Immature natural killer cell (primary cell): ENCODE results near the gene CASQ1. TPM values are rescaled to one million over a fixed set of nuclear protein-coding genes. Genes with fewer than 3 reads are reported as not detected.
A peak's percentile ranks its signal among the peaks of the same experiment; 100 is the strongest.

Experiments
- DNase-seq, 3 donors: peaks; one replicate each; pipeline ENCODE4 v3.0.0; 2022; ENCODE audit warnings: mixed read lengths in 1 of 3
- H3K27ac Mint-ChIP-seq, 6 donors: one replicate each; pipeline ENCODE4 v1.8.0; 2020; ENCODE audit warnings: mixed read lengths in 6 of 6, mild to moderate bottlenecking in 5 of 6, inconsistent platforms in 4 of 6, moderate library complexity in 3 of 6
- H3K27me3 Mint-ChIP-seq, 3 donors: one replicate each; pipeline ENCODE4 v1.8.0; 2020 to 2021; ENCODE audit warnings: low read depth in 3 of 3, mild to moderate bottlenecking in 3 of 3, mixed read lengths in 3 of 3, moderate library complexity in 3 of 3, inconsistent platforms in 1 of 3
- H3K36me3 Mint-ChIP-seq, 3 donors: one replicate each; pipeline ENCODE4 v1.8.0; 2020; ENCODE audit warnings: mixed read lengths in 3 of 3, inconsistent platforms in 2 of 3, mild to moderate bottlenecking in 2 of 3
- H3K4me1 Mint-ChIP-seq, 2 donors: one replicate each; pipeline ENCODE4 v1.8.0; 2020; ENCODE audit warnings: inconsistent platforms in 2 of 2, mild to moderate bottlenecking in 2 of 2, mixed read lengths in 2 of 2, moderate library complexity in 1 of 2
- H3K4me3 Mint-ChIP-seq, 5 donors: one replicate each; pipeline ENCODE4 v1.8.0; 2020; ENCODE audit warnings: mild to moderate bottlenecking in 5 of 5, mixed read lengths in 5 of 5, inconsistent platforms in 3 of 5, moderate library complexity in 3 of 5
- H3K9me3 Mint-ChIP-seq, 6 donors: one replicate each; pipeline ENCODE4 v1.8.0; 2020; ENCODE audit warnings: mild to moderate bottlenecking in 6 of 6, mixed read lengths in 6 of 6, inconsistent platforms in 4 of 6, moderate library complexity in 3 of 6
- polyA plus RNA-seq, 3 donors: library from polyadenylated mRNA; unstranded; fragments of 300-500 nt; fragmentation: Illumina TruSeq; gene quantifications; one replicate each; pipeline ENCODE4 v1.2.3, GENCODE V29; 2021

Gene CASQ1
- polyA plus RNA-seq, 3 donors from 2014 or later = not detected

DNA sequence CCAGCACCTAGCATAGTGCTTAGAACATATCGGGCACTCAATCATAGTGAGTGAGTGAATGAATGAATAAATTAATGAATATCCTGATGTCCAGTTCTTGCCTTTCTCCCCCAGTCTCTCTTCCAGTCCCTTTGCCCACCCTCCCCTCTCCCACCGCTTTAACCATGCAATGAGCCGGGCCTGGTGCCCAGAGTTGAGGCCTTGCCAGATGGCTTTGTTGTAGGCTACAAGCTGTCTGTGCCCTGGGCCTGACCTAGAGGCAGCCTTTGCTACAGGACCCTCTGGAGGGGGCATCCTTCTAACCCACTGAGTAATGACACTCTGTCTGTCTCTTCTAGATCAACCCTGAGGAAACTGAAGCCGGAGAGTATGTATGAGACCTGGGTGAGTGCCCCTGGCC, 6.9 kb downstream of the CASQ1 start:
- Mint-ChIP-seq H3K27ac (no peak overlapping the region), H3K27me3 (peaks cover 0 to 2% (median 0%) of the 10 kb centered on the region in 3 donors), H3K4me1 (no peaks in the 10 kb centered on the region), H3K9me3 (no peaks in the 10 kb centered on the region), H3K4me3 (no peak overlapping the region), H3K36me3 (no peaks in the 10 kb centered on the region)
- no peak for DNase-seq

DNA sequence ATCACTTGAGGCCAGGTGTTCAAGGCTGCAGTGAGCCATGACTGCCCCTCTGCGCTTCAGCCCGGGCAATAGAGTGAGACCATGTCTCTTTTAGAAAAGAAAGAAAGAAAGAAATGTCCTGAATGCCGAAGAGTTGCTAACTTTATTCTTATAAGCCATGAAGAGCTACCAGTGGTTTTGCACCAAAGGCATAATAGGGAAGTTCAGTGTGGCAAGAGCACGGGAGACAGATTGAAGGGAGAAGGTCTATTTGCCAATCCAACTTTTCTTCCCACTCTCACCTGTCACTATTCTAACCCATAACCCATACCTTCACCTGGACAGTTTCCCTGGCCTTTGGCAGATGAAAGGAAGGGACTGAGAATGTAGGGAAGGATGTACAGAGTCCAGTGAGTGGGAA, 10.4 kb downstream of the CASQ1 start:
- peaks cover 11 to 13% of the 10 kb centered on the region in 2 donors for H3K4me1 Mint-ChIP-seq
- no peaks in the 10 kb centered on the region for H3K36me3 Mint-ChIP-seq
- H3K9me3 Mint-ChIP-seq = no peaks in the 10 kb centered on the region
- peaks cover 0 to 4% (median 2%) of the 10 kb centered on the region in 3 donors for H3K27me3 Mint-ChIP-seq
- no peak for DNase-seq
- no peak overlapping the region for H3K27ac Mint-ChIP-seq
- no peak overlapping the region for H3K4me3 Mint-ChIP-seq

DNA sequence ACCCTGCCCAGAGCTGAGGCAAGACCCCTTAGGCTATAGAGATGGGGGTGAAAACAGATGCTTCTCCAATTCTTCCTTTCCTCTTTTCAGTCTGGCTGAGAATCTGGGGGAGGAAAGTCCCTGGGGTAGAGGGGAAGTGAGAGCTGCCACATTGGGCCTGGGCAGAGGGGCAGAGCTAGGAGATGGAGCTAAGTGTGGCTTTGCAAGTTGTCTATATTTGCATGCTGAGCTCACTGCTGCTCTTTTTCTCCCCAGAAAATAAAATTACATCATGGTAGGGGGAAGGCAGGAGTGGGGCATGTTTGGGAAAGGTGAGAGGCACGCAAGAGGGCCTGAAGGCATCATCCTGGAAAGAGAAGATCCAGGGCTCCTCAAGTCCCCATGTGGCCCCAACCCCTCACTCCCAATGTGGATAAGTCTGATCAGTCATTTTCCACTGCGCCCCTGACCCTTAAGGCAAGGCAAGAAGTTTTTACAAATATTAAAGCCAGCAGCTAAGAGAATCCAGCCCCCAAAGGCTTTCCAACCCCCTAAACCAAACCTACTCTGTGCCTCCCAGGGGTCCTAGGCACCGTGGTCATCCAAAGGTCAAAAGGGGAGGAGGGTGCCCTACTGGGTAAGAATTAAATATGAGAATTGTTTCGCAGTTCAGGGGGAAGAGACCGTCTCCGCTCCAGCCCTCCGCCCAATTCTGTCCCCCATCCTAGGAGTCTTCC, 14.3 kb downstream of the CASQ1 start:
- H3K27me3 Mint-ChIP-seq = peaks cover 0 to 4% (median 0%) of the 10 kb centered on the region in 3 donors
- no peaks in the 10 kb centered on the region for H3K36me3 Mint-ChIP-seq

DNA sequence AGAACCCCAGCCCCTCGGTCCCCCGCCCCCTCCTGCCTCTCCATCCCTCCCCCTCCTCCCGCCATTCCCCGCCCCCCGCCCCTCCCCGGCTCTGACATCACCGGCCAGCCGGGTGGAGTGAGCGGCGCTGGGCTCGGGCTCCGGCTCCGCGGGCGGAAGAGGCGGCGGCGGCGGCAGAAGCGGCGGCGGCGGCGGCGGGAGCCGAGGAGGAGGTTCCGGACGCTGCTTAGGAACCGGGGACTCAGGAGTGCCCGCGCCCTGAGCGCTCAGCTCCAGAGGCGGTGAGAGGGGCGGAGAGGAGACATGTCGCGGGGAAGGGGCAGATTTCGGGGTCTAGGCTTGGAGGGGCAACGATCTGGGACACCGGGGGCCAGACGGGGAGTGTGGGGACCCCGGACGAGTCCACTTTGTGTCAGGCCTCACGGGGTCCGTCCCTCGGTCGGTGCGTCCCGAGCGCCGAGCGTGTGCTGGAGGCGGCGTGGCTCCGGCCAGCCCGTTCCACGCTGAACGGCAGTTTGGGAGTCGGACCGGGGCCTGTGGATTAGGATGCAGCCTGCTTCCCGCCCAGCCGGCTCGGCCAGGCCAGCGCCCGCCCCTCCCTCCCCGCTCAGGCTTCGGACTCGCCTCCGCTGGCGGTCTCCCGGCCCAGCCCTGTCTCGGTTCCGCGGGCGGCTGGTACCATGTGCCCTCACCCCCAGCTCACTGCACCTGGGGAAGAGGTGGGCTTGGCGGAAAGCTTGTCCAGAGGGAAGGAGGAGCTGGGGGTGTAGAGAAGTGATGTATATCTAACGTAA, 15.1 kb downstream of the CASQ1 start, which contains the start of gene PEA15:
PEA15 (plus strand) TSS at position 143 of the 794 bp plus-strand sequence. CDS start 6,161 bp downstream, outside the sequence.
- Mint-ChIP-seq H3K27me3 (peaks cover 0 to 4% (median 0%) of the 10 kb centered on the region in 3 donors), H3K9me3 (no peaks in the 10 kb centered on the region), H3K4me3 (peak within 1 kb of the TSS; percentile 89 to 94 (median 90)), H3K27ac (peak within 1 kb of the TSS; percentile 68 to 95 (median 88)), H3K36me3 (no peaks in the 10 kb centered on the region), H3K4me1 (peaks cover 34 to 46% of the 10 kb centered on the region in 2 donors)
- peak; percentile 68 to 72 (median 69) for DNase-seq

More for the DNA sequence above, 14.3 kb downstream of the CASQ1 start:
- peak in 1 of 3 donors; percentile 2 for DNase-seq
- H3K27ac Mint-ChIP-seq = peak overlapping the region; percentile 68 to 84 (median 78)
- peak overlapping the region; percentile 89 to 94 (median 90) for H3K4me3 Mint-ChIP-seq
- H3K9me3 Mint-ChIP-seq = no peaks in the 10 kb centered on the region
- peaks cover 29 to 38% of the 10 kb centered on the region in 2 donors for H3K4me1 Mint-ChIP-seq

DNA sequence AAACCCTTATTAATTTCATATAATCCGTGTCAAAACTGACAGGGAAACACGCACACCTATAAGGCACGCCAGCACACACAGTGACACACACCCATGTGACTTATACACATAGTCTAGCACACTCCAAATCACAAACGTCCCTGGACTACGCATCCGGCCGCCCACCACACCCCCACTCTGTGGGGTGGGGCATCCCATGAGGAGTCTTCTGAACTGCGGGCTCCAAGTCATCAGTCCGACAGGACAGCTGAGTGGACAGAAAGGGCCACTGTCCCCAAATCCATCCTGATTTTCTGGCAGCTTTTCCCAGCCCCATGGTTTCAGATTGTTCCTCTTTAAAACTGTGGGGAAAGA, 15.6 kb downstream of the CASQ1 start:
- no peaks in the 10 kb centered on the region for H3K36me3 Mint-ChIP-seq
- peak overlapping the region; percentile 53 to 95 (median 76) for H3K27ac Mint-ChIP-seq
- H3K27me3 Mint-ChIP-seq = peaks cover 0 to 4% (median 0%) of the 10 kb centered on the region in 3 donors
- peaks cover 34 to 46% of the 10 kb centered on the region in 2 donors for H3K4me1 Mint-ChIP-seq
- H3K9me3 Mint-ChIP-seq = no peaks in the 10 kb centered on the region
- H3K4me3 Mint-ChIP-seq = peak overlapping the region; percentile 72 to 94 (median 89)
- DNase-seq = peak; percentile 19 to 33 (median 22)

DNA sequence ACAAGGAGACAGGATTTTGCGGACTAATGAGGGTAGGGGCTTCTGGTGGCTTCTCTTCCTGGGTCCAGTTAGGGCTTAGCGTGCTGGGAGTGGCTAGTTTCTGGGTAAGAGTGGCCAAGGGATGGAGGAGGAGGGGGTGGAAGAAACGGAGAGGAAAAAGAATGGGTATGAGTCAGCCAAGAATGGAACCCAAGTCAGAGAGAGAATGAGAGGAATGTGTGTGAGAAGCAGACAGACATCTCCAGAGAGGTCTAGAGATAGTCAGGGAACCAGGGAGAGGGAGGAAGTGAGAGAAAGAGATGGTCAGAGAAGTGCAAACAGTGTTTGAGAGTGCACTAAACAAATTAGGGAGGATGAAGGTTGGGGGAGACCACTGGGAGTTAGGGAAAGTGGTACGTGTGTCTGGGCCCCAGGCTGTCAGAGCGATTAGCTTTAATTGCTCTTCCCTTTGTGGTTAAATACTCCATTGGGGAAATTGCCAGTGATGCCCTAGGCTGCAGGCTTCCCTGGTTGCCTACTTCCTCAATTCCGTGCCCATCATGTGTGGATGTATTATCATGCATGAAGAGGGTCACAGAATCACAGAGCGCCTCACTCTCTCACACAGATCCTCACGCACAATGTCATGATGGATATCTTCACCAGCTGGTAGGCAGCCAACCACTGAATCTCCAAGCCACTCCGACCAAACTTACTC, 16.2 kb downstream of the CASQ1 start:
- peak overlapping the region; percentile 53 to 95 (median 78) for H3K27ac Mint-ChIP-seq

DNA sequence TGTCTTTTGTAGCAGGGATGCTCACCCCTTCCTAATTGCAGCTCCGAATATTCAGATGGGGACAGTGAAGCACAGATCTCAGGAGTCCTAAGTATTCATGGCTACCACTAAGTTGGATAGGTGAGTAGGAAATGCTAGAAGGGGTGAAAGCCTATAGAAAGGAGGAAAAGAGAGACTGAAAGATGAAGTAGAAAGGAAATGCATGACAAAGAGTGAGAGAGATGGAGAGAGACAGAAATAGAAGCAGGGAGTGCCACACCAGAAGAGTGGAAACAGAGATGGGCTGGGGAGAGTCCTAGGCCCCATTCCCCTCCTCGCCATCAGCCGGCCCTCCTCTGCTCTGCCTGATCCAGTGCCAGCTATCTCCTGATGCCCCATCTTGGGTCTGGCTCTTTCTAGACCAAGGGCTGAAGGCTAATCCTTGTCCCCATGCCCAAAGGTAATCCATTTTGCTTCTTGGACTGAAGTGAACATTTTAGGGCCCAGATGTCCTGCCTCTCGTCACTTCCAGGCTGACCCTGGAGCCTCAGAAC, 16.8 kb downstream of the CASQ1 start:
- no peak for DNase-seq
- peak overlapping the region; percentile 53 to 95 (median 78) for H3K27ac Mint-ChIP-seq
- H3K36me3 Mint-ChIP-seq = peaks cover 0 to 6% (median 2%) of the 10 kb centered on the region in 3 donors
- peaks cover 0 to 4% (median 3%) of the 10 kb centered on the region in 3 donors for H3K27me3 Mint-ChIP-seq
- H3K9me3 Mint-ChIP-seq = no peaks in the 10 kb centered on the region
- H3K4me3 Mint-ChIP-seq = peak overlapping the region in 4 of 5 donors; percentile 72 to 94 (median 84)
- peaks cover 34 to 46% of the 10 kb centered on the region in 2 donors for H3K4me1 Mint-ChIP-seq

More for the DNA sequence above, 16.2 kb downstream of the CASQ1 start:
- Mint-ChIP-seq H3K9me3 (no peaks in the 10 kb centered on the region), H3K4me3 (peak overlapping the region; percentile 17 to 94 (median 75)), H3K36me3 (no peaks in the 10 kb centered on the region), H3K27me3 (peaks cover 0 to 4% (median 1%) of the 10 kb centered on the region in 3 donors), H3K4me1 (peaks cover 34 to 46% of the 10 kb centered on the region in 2 donors)
- DNase-seq = no peak

DNA sequence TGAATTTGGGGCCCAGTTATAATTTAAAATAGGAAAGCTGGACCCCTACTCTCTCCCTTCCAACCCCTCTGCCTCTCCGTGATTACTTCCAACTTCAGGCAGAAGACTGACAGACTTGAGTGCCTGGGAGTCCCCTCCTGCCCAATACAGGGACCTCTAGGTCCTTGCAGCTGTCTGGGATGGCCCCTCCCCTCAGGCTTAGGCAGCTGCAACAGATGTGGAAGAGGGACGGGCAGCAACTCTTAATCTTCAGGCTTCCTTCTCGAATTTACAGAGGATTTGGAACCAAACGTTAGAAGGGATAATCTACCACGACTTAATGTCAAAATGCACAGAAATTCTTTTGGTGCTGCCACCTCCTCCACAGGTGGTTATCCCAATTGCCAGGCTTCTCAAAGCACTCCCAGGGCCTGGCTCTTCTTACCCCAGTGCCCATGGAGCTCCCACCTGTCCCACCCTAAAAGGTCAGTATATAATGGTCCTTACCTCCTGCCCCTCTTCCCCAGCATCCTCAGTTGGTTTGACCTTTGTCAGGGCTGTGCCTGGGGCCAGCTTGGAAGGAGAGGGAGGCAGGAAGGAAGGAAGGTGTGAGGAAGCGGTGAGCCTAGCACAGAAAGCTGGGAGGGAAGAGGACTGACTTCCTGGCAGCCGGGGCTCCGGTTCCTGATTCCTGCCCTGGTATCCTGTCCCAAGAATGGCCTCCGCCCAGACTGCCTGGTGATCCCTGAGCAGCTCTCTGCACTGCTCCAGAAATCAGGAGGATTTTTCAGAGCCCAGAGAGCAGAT, 17.6 kb downstream of the CASQ1 start:
- DNase-seq = no peak
- Mint-ChIP-seq H3K4me1 (peaks cover 34 to 46% of the 10 kb centered on the region in 2 donors), H3K27me3 (peaks cover 0 to 4% (median 2%) of the 10 kb centered on the region in 3 donors), H3K27ac (peak overlapping the region; percentile 26 to 95 (median 45)), H3K9me3 (no peaks in the 10 kb centered on the region), H3K4me3 (peak overlapping the region in 1 of 5 donors; percentile 29), H3K36me3 (peaks cover 0 to 10% (median 4%) of the 10 kb centered on the region in 3 donors)

DNA sequence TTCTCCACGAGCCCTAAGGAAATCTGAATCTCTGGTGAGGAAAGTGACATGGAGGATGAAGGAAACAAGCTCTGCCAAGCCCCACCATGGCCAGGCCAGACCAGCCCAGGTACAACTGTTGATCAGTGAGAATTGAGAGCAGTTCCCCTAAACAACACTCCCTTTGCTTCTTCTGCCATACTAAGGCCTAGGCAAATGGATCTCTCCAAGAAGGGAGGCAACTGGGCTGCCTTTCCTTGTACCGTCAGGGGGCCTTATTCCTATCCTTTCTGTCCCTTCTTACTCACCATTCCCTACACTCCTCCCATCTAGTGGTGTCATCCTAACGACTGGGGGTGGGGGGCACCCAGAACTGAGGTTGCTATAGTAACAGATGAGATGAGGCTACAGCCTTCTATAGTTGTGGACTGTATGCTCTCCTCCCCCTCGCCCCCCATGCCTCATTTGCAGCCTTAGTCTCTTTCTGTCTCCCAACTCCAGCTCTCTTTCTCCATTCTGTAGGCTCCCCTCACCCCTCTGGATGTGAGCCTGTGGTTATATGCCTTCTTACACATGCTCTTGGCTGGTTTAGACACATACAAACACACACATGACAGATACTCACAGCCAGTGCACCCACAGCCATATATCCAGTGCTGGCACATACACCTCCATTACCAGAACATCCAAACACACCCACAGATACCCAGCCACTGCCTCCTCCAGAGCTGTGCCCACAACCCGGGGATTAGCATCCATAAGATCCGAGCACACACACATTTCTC, 18.4 kb downstream of the CASQ1 start:
- no peak overlapping the region for H3K4me3 Mint-ChIP-seq
- H3K9me3 Mint-ChIP-seq = no peaks in the 10 kb centered on the region
- H3K27me3 Mint-ChIP-seq = peaks cover 0 to 4% (median 2%) of the 10 kb centered on the region in 3 donors
- DNase-seq = no peak
- peaks cover 0 to 17% (median 8%) of the 10 kb centered on the region in 3 donors for H3K36me3 Mint-ChIP-seq
- peak overlapping the region in 5 of 6 donors; percentile 37 to 75 (median 53) for H3K27ac Mint-ChIP-seq
- H3K4me1 Mint-ChIP-seq = peaks cover 34 to 46% of the 10 kb centered on the region in 2 donors

DNA sequence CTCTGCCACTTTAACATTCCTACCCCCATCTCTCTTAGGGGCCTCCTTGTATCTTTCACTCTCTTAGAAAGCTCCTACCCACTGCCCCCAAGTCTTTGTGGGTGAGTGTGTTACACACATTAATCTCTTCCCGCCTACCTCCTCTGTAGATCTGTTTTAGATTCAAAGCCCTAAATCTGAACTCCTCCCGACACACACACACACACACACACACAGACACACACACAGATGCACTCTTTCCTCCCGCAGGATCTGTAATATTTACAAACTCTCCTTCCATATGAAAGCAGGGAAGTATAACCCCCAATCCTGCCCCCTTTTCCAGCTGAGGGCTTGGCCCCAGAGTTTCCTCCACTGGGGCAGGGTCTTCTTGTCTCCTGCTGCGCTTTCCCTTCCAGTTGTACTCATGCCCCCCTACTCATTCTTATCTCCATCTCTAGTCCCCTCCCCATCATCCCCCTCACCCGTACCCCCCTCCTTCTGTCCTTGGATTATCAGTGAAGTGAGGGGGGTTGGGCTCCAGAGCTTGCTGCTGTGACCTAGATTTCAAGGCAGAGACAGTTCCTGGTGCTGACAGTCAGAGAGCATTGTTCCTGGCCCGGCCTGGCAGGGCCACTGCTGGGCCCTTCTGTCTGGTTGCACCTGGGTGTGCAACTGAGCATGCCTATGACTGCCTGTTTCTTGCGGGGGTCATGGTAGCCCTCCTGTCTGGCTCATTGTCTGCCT, 19.1 kb downstream of the CASQ1 start:
- no peak overlapping the region for H3K4me3 Mint-ChIP-seq
- H3K4me1 Mint-ChIP-seq = peaks cover 27 to 38% of the 10 kb centered on the region in 2 donors
- peaks cover 0 to 4% (median 2%) of the 10 kb centered on the region in 3 donors for H3K27me3 Mint-ChIP-seq
- H3K27ac Mint-ChIP-seq = peak overlapping the region in 5 of 6 donors; percentile 4 to 75 (median 44)
- DNase-seq = no peak
- H3K36me3 Mint-ChIP-seq = peaks cover 3 to 17% (median 11%) of the 10 kb centered on the region in 3 donors
- no peaks in the 10 kb centered on the region for H3K9me3 Mint-ChIP-seq

DNA sequence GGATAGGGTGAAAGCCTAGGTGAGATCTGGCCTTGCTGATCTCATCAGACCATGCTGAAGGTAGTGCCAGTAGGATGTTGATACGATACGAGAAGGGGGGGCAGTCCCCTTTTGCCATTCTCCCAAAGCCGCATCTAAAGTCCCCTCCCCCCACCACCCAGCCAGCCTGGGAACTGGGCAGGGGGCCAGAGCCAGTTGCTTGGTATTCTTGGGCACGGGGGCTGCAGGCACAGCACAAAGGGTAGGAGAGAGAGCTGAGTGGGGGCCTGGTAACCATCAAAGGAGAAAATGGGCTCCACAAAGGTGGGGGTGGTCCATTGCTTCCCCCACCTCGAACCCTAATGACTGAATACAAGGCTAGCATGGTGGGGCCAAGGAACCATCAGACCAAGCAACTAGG, 20.2 kb downstream of the CASQ1 start:
- Mint-ChIP-seq H3K27ac (peak overlapping the region in 2 of 6 donors; percentile 4 to 15), H3K36me3 (peaks cover 6 to 22% (median 11%) of the 10 kb centered on the region in 3 donors), H3K4me1 (peaks cover 21 to 35% of the 10 kb centered on the region in 2 donors), H3K9me3 (no peaks in the 10 kb centered on the region), H3K4me3 (no peak overlapping the region), H3K27me3 (peaks cover 0 to 4% (median 0%) of the 10 kb centered on the region in 3 donors)
- DNase-seq = no peak
